Keratinocyte (primary cell): Measurements from ENCODE around the gene SIGLEC1. TPM values are rescaled to one million over a fixed set of nuclear protein-coding genes. Genes with fewer than 3 reads are reported as not detected.

Experiments
- DNase-seq: peaks from one replicate; pipeline ENCODE4 v3.0.0-alpha.2; 2011; ENCODE audit warnings: low read depth, missing footprints, low spot score
- FAIRE-seq: peaks from 2 replicates; lab custom pipeline; 2011; peaks lifted over from hg19 to GRCh38; lab: Jason Lieb, UNC
- H2AFZ ChIP-seq: 2 replicates; pipeline ENCODE4 v1.6.0; 2012; ENCODE audit warnings: low read length, control low read depth, inconsistent platforms; ENCODE audit not compliant: control insufficient read depth
- H3K27ac ChIP-seq: 2 replicates; pipeline ENCODE4 v1.5.1; 2011; ENCODE audit warnings: low read length; ENCODE audit not compliant: control insufficient read depth, insufficient read depth
- H3K27me3 ChIP-seq: 3 replicates; pipeline ENCODE4 v1.6.0; 2011; ENCODE audit warnings: low read length; ENCODE audit not compliant: control insufficient read depth, insufficient read depth; ENCODE audit errors: extremely low read depth
- H3K36me3 ChIP-seq, 2 experiments: 2 replicates in 1 of 2; 3 replicates in 1 of 2; pipeline ENCODE4 v1.5.1; 2011; ENCODE audit warnings: low read length in 2 of 2, mild to moderate bottlenecking in 1 of 2; ENCODE audit not compliant: control insufficient read depth in 2 of 2, insufficient read depth in 2 of 2; ENCODE audit errors: extremely low read depth in 1 of 2
- H3K4me1 ChIP-seq: 3 replicates; pipeline ENCODE4 v1.5.1; 2011; ENCODE audit warnings: low read length; ENCODE audit not compliant: control insufficient read depth, insufficient read depth; ENCODE audit errors: extremely low read depth
- H3K4me2 ChIP-seq: 3 replicates; pipeline ENCODE4 v1.6.0; 2011; ENCODE audit warnings: low read depth, low read length; ENCODE audit not compliant: control insufficient read depth, insufficient read depth; ENCODE audit errors: extremely low read depth
- H3K4me3 ChIP-seq, 3 experiments: fragments of 200-600 bp in 1 of 3; sonication (generic) in 1 of 3; 2 replicates in 2 of 3; 3 replicates in 1 of 3; pipeline ENCODE4 v1.5.1; 2011 to 2016; ENCODE audit warnings: low read length in 3 of 3, mild to moderate bottlenecking in 3 of 3, control low read depth in 2 of 3, inconsistent platforms in 1 of 3, low read depth in 1 of 3, mixed read lengths in 1 of 3, mixed run types in 1 of 3, moderate library complexity in 1 of 3; ENCODE audit not compliant: control insufficient read depth in 2 of 3, insufficient read depth in 2 of 3; ENCODE audit errors: extremely low read depth in 1 of 3
- H3K79me2 ChIP-seq: 2 replicates; pipeline ENCODE4 v1.6.0; 2012; ENCODE audit warnings: low read length; ENCODE audit not compliant: control insufficient read depth, insufficient read depth
- H3K9ac ChIP-seq: 3 replicates; pipeline ENCODE4 v1.6.0; 2011; ENCODE audit warnings: low read length; ENCODE audit not compliant: control insufficient read depth, insufficient read depth; ENCODE audit errors: extremely low read depth
- H3K9me1 ChIP-seq: 3 replicates; pipeline ENCODE4 v1.6.0; 2011; ENCODE audit warnings: low read length; ENCODE audit not compliant: control insufficient read depth, insufficient read depth; ENCODE audit errors: extremely low read depth
- H3K9me3 ChIP-seq: 2 replicates; pipeline ENCODE4 v1.5.1; 2012; ENCODE audit warnings: low read depth, low read length; ENCODE audit not compliant: control insufficient read depth
- H4K20me1 ChIP-seq: 3 replicates; pipeline ENCODE4 v1.6.0; 2011; ENCODE audit warnings: low read length; ENCODE audit not compliant: control insufficient read depth, insufficient read depth; ENCODE audit errors: extremely low read depth
- EZH2 ChIP-seq: IDR thresholded peaks from one replicate; pipeline ENCODE4 v1.6.1; 2012; ENCODE audit warnings: inconsistent platforms, mild to moderate bottlenecking, low read length, moderate library complexity
- dilution Hi-C: fragments of 300-500 bp; cut with MboI; formaldehyde crosslinking; loops from one replicate; pipeline ENCODE4 v1.7.0; 2020; ENCODE audit warnings: low sequenced_read_pairs; ENCODE audit not compliant: extremely low pct_ligation_motif_present
- polyA plus RNA-seq, 5 experiments: library from polyadenylated mRNA; depleted of rRNA in 3 of 5; stranded (reverse) in 3 of 5; stranded (forward) in 1 of 5; unstranded in 1 of 5; fragments of >200 nt; gene quantifications; 1 replicate in 1 of 5; 2 replicates in 3 of 5; 3 replicates in 1 of 5; pipeline versions ENCODE4 v1.2.1 to v1.2.3, GENCODE V29; 2011 to 2012; ENCODE audit warnings: missing spikeins in 2 of 5, low read depth in 1 of 5, low replicate concordance in 1 of 5
- TF ChIP-seq, protein P1 (sequence below), 3 experiments: IDR thresholded peaks in 1 of 3; conservative IDR thresholded peaks in 1 of 3; optimal IDR thresholded peaks in 1 of 3; 2 replicates in 2 of 3; 3 replicates in 1 of 3; pipeline versions ENCODE3 to v1.5.1; 2011; ENCODE audit warnings: low read length in 3 of 3, mild to moderate bottlenecking in 3 of 3, moderate library complexity in 2 of 3, control low read depth in 1 of 3, inconsistent platforms in 1 of 3; ENCODE audit not compliant: insufficient read depth in 2 of 3; ENCODE audit errors: extremely low read depth in 1 of 3

The SIGLEC1 gene
- polyA plus RNA-seq, 1 donor (not counting 4 experiments of a cell fraction or from before 2014, with no cell fraction given), result not detected

DNA sequence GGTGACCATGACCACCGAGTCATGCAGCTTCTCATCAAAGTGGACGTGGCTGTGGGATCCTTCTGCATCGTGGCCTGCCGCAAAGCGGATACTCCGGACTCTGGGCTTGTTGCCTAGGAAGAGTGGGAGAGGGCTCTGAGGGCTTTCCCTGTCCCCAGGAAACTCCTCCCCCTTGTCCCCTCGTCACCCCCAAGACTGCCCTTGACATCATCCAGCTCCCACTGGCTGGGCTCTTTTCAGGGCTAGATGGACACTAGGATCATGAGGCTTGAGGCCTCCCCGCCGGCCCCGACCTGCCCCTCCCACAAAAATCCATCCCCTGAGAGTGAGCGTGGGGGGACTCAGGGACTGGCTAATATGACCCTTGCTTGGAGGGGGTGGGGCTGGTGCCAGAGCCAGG is 46.2 kb upstream of the SIGLEC1 start:
- no peaks in the 10 kb centered on the region for H3K9me1 ChIP-seq
- H3K9me3 ChIP-seq, result no peaks in the 10 kb centered on the region
- H3K36me3 ChIP-seq, result peaks cover 4 to 16% of the 10 kb centered on the region in 2 experiments
- no peak for FAIRE-seq
- DNase-seq, result no peak
- no peak overlapping the region for H3K4me3 ChIP-seq
- H3K4me2 ChIP-seq, result no peak overlapping the region
- H3K27me3 ChIP-seq, result no peaks in the 10 kb centered on the region
- dilution Hi-C loops, result no loop called here
- peaks cover 1% of the 10 kb centered on the region for H3K79me2 ChIP-seq
- no peak for TF ChIP-seq EZH2
- TF ChIP-seq, protein P1, sequence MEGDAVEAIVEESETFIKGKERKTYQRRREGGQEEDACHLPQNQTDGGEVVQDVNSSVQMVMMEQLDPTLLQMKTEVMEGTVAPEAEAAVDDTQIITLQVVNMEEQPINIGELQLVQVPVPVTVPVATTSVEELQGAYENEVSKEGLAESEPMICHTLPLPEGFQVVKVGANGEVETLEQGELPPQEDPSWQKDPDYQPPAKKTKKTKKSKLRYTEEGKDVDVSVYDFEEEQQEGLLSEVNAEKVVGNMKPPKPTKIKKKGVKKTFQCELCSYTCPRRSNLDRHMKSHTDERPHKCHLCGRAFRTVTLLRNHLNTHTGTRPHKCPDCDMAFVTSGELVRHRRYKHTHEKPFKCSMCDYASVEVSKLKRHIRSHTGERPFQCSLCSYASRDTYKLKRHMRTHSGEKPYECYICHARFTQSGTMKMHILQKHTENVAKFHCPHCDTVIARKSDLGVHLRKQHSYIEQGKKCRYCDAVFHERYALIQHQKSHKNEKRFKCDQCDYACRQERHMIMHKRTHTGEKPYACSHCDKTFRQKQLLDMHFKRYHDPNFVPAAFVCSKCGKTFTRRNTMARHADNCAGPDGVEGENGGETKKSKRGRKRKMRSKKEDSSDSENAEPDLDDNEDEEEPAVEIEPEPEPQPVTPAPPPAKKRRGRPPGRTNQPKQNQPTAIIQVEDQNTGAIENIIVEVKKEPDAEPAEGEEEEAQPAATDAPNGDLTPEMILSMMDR (optimal IDR thresholded peaks at IDR 0.05 in 1 of 3, IDR thresholded peaks at IDR 0.05 in 1 of 3, conservative IDR thresholded peaks at IDR 0.05 in 1 of 3; ENCODE audit: extremely low read depth in 1 of 3, insufficient read depth in 2 of 3, low read length in 3 of 3), result no peak
- no peak overlapping the region for H2AFZ ChIP-seq
- H3K4me1 ChIP-seq, result no peaks in the 10 kb centered on the region
- no peak overlapping the region for H3K9ac ChIP-seq
- no peak overlapping the region for H3K27ac ChIP-seq
- no peaks in the 10 kb centered on the region for H4K20me1 ChIP-seq

DNA sequence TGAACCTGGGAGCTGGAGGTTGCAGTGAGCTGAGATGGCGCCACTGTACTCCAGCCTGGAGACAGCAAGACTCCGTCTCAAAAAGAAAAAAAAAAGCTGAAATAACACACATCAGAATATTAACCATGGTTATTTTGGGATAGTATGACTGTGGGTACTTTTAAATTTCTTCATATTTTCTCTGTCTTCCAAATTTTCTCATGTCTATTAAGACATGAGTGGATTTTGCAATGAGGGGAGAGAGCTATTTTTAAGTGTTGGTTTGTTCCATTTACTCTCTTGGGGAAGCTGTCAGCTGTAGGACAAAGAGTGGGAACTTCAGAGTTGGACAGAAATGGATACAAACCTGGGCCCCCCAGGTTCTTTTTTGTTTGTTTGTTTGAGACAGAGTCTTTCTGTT is 44.9 kb upstream of the SIGLEC1 start:
- no peaks in the 10 kb centered on the region for H3K9me3 ChIP-seq
- DNase-seq, result no peak
- H3K4me2 ChIP-seq, result no peak overlapping the region
- H3K27me3 ChIP-seq, result no peaks in the 10 kb centered on the region
- no peak overlapping the region for H2AFZ ChIP-seq
- H3K27ac ChIP-seq, result no peak overlapping the region
- H3K4me3 ChIP-seq, result no peak overlapping the region
- no peaks in the 10 kb centered on the region for H3K9me1 ChIP-seq
- no peak for FAIRE-seq
- TF ChIP-seq, protein P1 (optimal IDR thresholded peaks at IDR 0.05 in 1 of 3, IDR thresholded peaks at IDR 0.05 in 1 of 3, conservative IDR thresholded peaks at IDR 0.05 in 1 of 3; ENCODE audit: extremely low read depth in 1 of 3, insufficient read depth in 2 of 3, low read length in 3 of 3), result no peak
- no peak for TF ChIP-seq EZH2
- peaks cover 1% of the 10 kb centered on the region for H3K4me1 ChIP-seq
- H3K79me2 ChIP-seq, result peaks cover 1% of the 10 kb centered on the region
- peaks cover 4 to 16% of the 10 kb centered on the region in 2 experiments for H3K36me3 ChIP-seq
- no peak overlapping the region for H3K9ac ChIP-seq
- dilution Hi-C loops, result no loop called here
- peaks cover 3% of the 10 kb centered on the region for H4K20me1 ChIP-seq
